Inflammatory macrophage (primary cell): Measurements from ENCODE around the gene GBGT1.

Experiments
- DNase-seq, 2 donors: peaks; one replicate each; pipeline ENCODE4 v3.0.0-alpha.2; 2020 to 2022

The GBGT1 gene

GRCh38 chr9:133124907-133125275 is 38.8 kb downstream of the GBGT1 start:
- DNase-seq: peak in 1 of 2 donors; percentile 27

GRCh38 chr9:133124123-133124906 is 39.4 kb downstream of the GBGT1 start:
- peak; percentile 33 to 48 for DNase-seq

- DNase-seq: no peak
Measured at GRCh38 chr9:133122935-133123611, 40.6 kb downstream of the GBGT1 start.

- peak in 1 of 2 donors; percentile 35 for DNase-seq
Measured at GRCh38 chr9:133122605-133122934, 41.1 kb downstream of the GBGT1 start.

GRCh38 chr9:133121915-133122550 is 41.7 kb downstream of the GBGT1 start:
- peak; percentile 89 to 95 for DNase-seq

- DNase-seq: peak; percentile 95 to 98
Measured at GRCh38 chr9:133121198-133121914, 42.4 kb downstream of the GBGT1 start, which contains the start of gene RALGDS. Gene RALGDS (minus strand): TSS chr9:133121240. CDS start chr9:133121154, 86 bp downstream.

- no peak for DNase-seq
Measured at GRCh38 chr9:133120501-133121197, 43.1 kb downstream of the GBGT1 start.

- DNase-seq: no peak
Measured at GRCh38 chr9:133119846-133120500, 43.7 kb downstream of the GBGT1 start.

- DNase-seq: no peak
Measured at GRCh38 chr9:133119103-133119845, 44.4 kb downstream of the GBGT1 start.

- DNase-seq: no peak
Measured at GRCh38 chr9:133118568-133118967, 45.1 kb downstream of the GBGT1 start.

- no peak for DNase-seq
Measured at GRCh38 chr9:133118179-133118520, 45.6 kb downstream of the GBGT1 start.

GRCh38 chr9:133117271-133118178 is 46.2 kb downstream of the GBGT1 start:
- peak; percentile 44 to 56 for DNase-seq

- DNase-seq: no peak
Measured at GRCh38 chr9:133116346-133117231, 47.1 kb downstream of the GBGT1 start.

- DNase-seq: peak; percentile 78 to 88
Measured at GRCh38 chr9:133115604-133116345, 47.9 kb downstream of the GBGT1 start.

- DNase-seq: peak; percentile 34 to 65
Measured at GRCh38 chr9:133114886-133115603, 48.7 kb downstream of the GBGT1 start.

GRCh38 chr9:133113949-133114885 is 49.5 kb downstream of the GBGT1 start:
- no peak for DNase-seq
